Epithelial cell of proximal tubule (primary cell): Measurements from ENCODE around the gene MFSD12. TPM values are rescaled to one million over a fixed set of nuclear protein-coding genes. Genes with fewer than 3 reads are reported as not detected.

Experiments used
- DNase-seq: peaks from one replicate; pipeline ENCODE4 v3.0.0-alpha.2; 2011; ENCODE audit warnings: low read depth
- H3K4me3 ChIP-seq: 2 replicates; pipeline ENCODE4 v1.5.1; 2011; ENCODE audit warnings: low read depth, mild to moderate bottlenecking, low read length
- total RNA-seq: library from RNA; depleted of rRNA; stranded (reverse); fragments of >200 nt; gene quantifications from 2 replicates; pipeline ENCODE4 v1.2.3, GENCODE V29; 2015
- TF ChIP-seq, protein P1 (sequence below): conservative IDR thresholded peaks from 2 replicates; pipeline ENCODE4 v1.5.1; 2012; ENCODE audit warnings: low read depth, mild to moderate bottlenecking, low read length

Gene MFSD12
- total RNA-seq, 1 donor from 2014 or later, result 260 TPM

DNA sequence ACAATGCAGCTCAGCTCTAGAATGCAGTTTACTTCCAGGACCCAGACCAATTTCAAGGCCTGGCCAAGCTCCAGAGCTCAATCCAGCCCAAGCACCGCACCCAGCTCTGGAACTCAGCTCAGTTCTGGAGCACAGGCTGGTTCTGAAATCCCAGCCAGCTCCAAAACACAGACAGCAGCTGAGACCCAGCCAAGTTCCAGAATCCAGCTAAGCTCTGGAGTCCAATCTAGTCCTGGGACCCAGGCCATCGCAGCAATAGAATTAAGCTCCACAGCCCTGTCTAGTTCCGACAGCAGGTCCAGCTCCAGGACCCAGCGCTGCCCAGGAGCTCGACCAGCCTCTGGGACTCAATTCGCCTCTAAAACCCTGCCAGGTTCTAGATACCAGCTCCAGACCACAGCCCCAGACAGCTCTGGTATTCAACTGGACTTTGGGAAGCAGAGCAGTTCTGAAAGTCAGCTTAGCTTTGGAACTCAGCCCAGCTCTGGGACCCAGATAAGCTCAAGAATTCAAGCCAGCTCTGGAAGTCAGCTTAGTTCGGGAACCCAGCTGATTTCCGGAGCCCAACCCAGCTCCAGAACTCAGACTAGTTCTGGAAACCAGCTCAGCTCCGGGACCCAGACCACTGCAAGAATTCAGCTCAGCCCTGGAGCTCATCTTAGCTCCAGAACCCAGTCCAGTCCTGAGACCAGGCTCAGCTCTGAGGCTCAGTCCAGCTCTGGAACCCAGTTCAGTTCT is 34.7 kb upstream of the MFSD12 start:
- no peak for DNase-seq
- TF ChIP-seq, protein P1, sequence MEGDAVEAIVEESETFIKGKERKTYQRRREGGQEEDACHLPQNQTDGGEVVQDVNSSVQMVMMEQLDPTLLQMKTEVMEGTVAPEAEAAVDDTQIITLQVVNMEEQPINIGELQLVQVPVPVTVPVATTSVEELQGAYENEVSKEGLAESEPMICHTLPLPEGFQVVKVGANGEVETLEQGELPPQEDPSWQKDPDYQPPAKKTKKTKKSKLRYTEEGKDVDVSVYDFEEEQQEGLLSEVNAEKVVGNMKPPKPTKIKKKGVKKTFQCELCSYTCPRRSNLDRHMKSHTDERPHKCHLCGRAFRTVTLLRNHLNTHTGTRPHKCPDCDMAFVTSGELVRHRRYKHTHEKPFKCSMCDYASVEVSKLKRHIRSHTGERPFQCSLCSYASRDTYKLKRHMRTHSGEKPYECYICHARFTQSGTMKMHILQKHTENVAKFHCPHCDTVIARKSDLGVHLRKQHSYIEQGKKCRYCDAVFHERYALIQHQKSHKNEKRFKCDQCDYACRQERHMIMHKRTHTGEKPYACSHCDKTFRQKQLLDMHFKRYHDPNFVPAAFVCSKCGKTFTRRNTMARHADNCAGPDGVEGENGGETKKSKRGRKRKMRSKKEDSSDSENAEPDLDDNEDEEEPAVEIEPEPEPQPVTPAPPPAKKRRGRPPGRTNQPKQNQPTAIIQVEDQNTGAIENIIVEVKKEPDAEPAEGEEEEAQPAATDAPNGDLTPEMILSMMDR, result no peak
- no peak overlapping the region for H3K4me3 ChIP-seq

DNA sequence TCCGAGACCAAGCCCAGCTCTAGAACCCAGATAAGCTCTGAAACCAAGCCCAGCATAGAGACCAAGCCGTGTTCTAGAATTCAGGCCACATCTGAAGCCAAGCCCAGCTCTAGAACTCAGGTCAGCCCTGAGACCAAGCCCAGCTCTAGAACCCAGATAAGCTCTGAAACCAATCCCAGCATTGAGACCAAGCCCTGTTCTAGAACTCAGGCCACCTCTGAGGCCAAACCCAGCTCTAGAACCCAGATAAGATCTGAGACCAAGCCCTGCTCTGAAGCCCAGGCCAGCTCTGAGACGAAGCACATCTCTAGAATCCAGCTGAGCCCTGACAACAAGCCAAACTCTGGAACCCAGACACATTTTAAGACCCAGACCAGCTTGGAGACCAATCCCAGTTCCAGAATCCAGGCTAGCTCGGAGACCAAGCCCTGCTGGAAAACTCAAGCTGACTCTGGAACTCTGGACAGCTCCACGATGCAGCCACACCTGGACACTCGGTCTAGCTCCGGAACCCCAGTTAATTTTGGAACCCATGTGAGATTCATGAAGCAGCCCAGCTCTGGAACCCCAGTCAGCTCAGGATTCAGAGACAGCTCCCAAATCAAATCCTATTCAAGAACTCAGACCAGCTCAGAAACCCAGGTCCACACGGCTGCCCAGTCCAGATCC is 33.7 kb upstream of the MFSD12 start:
- DNase-seq, result no peak
- no peak overlapping the region for H3K4me3 ChIP-seq
- TF ChIP-seq, protein P1, result no peak

DNA sequence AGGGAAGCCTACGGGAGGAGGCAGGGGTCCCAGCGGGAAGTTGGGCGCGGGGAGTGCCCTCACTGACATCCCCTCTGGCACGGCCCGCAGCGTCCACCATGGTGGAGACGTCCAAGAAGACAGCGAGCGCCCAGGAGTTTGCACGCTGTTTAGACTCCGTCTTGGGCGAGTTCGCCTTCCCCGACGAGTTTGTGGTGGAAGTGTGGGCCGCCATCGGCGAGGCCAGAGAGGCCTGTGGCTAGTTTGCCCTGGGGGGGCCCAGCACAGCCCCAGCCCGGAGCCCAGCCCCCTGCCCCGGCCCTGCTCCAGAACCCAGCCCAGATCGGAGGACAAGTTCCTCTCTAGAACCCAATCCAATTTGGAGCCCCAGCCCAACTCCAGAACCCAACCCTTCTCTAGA is 32.6 kb upstream of the MFSD12 start:
- TF ChIP-seq, protein P1, result no peak
- H3K4me3 ChIP-seq, result no peak overlapping the region
- DNase-seq, result no peak

DNA sequence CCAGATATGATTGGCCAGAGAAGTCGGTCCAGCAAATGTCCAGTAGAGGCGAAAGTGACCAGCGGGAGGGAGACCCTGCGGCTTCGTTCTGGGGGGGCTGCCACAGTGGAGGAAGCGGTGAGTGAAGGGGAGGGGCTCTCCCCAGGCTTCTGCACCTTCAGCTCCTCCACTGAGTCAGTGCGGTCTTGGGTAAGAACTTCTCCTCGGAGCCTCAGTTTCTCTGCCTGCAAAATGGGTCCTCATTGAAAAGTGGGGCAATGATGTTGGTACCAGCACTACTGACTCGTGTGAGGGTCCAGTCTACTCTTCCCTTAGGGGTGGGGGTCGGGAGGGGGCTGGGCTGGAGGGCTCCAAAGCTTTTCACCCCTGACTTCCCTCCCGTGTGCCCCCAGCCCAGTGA is 32.1 kb upstream of the MFSD12 start:
- TF ChIP-seq, protein P1, result no peak
- H3K4me3 ChIP-seq, result no peak overlapping the region
- no peak for DNase-seq

DNA sequence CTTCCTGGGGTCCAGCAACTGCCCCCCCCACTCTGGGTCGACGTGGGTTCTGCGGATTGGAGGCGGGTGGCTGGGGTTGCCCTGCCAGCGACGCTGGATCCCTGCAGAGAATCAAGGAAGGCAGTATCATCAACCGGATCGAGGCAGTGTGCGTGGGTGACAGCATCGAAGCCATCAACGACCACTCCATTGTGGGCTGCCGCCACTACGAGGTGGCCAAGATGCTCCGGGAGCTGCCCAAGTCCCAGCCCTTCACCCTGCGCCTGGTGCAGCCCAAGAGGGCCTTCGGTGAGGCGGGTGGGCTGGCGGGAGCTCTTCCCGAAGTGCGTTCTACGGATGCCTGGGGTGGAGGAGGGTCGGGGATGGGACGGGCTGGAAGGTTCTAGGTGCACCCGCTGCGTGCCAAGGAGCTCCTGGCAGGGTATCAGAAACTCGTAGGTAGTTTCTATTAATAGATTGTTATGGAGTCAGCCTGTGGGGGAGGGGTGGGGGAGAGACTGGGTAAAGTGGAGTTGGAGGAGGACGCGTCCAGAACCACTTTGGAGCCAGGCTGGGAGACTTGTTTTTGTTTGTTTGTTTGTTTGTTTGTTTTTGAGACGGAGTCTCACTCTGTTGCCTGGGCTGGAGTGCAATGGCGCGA is 29.4 kb upstream of the MFSD12 start:
- TF ChIP-seq, protein P1, result no peak
- H3K4me3 ChIP-seq, result no peak overlapping the region
- no peak for DNase-seq

DNA sequence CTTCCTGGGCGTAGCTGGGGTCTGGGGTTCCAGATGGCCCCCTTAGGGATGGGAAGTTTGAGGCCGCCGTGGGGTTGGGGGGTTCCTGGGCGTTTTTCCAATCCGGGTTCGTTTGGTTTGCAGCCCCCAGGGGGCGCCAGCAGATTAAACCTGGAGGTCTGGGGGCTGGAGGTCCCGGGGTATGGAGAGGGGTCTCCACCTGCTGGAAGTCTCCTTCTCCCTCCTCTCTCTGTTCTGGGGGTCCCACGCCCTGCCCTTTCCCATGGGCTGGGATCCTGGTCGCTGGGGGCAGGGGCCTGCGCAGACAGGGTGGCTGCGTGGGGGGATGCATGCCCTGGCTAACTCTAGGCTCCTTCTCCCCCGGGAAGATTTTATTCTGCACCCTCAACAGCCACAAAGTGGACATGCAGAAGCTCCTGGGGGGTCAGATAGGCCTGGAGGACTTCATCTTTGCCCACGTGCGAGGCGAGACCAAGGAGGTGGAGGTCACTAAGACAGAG is 28.8 kb upstream of the MFSD12 start:
- no peak for DNase-seq
- TF ChIP-seq, protein P1, result peak; percentile 57
- H3K4me3 ChIP-seq, result no peak overlapping the region
